HG02870 (cell line): Measurements from ENCODE around the gene SCN8A.

Experiments
- ATAC-seq: cut with Tn5 transposase; IDR thresholded peaks from one replicate; pipeline ENCODE4 v1.9.1; 2021; ENCODE audit warnings: mild to moderate bottlenecking, moderate library complexity; ENCODE audit not compliant: unreplicated experiment

The SCN8A gene

GRCh38 chr12:51705450-51705849, 114.4 kb downstream of the SCN8A start:
- no peak for ATAC-seq

- ATAC-seq: no peak
Observed at GRCh38 chr12:51706206-51706605, 115.2 kb downstream of the SCN8A start.

- no peak for ATAC-seq
Observed at GRCh38 chr12:51714666-51715065, 123.6 kb downstream of the SCN8A start.

GRCh38 chr12:51717326-51717925, 126.4 kb downstream of the SCN8A start:
- no peak for ATAC-seq

GRCh38 chr12:51721282-51721940, 130.4 kb downstream of the SCN8A start:
- no peak for ATAC-seq

GRCh38 chr12:51722431-51722830, 131.4 kb downstream of the SCN8A start:
- no peak for ATAC-seq

GRCh38 chr12:51726161-51726560, 135.1 kb downstream of the SCN8A start:
- no peak for ATAC-seq

- no peak for ATAC-seq
Observed at GRCh38 chr12:51726931-51727330, 135.9 kb downstream of the SCN8A start.

- ATAC-seq: no peak
Observed at GRCh38 chr12:51729331-51729730, 138.3 kb downstream of the SCN8A start.

- no peak for ATAC-seq
Observed at GRCh38 chr12:51730745-51731144, 139.7 kb downstream of the SCN8A start.

- ATAC-seq: no peak
Observed at GRCh38 chr12:51740536-51740935, 149.5 kb downstream of the SCN8A start.

GRCh38 chr12:51744235-51744634, 153.2 kb downstream of the SCN8A start:
- ATAC-seq: no peak

- ATAC-seq: no peak
Observed at GRCh38 chr12:51744957-51745356, 153.9 kb downstream of the SCN8A start.

GRCh38 chr12:51746416-51746815, 155.4 kb downstream of the SCN8A start:
- ATAC-seq: no peak

- no peak for ATAC-seq
Observed at GRCh38 chr12:51748235-51748634, 157.2 kb downstream of the SCN8A start.

GRCh38 chr12:51749206-51749985, 158.4 kb downstream of the SCN8A start:
- ATAC-seq: no peak

GRCh38 chr12:51749986-51750317, 158.9 kb downstream of the SCN8A start:
- no peak for ATAC-seq

GRCh38 chr12:51751661-51752060, 160.6 kb downstream of the SCN8A start:
- no peak for ATAC-seq

- ATAC-seq: no peak
Observed at GRCh38 chr12:51752234-51752889, 161.3 kb downstream of the SCN8A start.

GRCh38 chr12:51753980-51754675, 163.1 kb downstream of the SCN8A start:
- no peak for ATAC-seq

- no peak for ATAC-seq
Observed at GRCh38 chr12:51755251-51755650, 164.2 kb downstream of the SCN8A start.
